GM23338 (cell line): Measurements from ENCODE around the gene CEP192. TPM values are rescaled to one million over a fixed set of nuclear protein-coding genes. Genes with fewer than 3 reads are reported as not detected.

Experiments
- ATAC-seq: fragments of 200-7000 bp; cut with Tn5 transposase; 3 replicates; pipeline ENCODE4 v1.9.1; 2020
- DNase-seq: peaks from one replicate; pipeline ENCODE4 v3.0.0-alpha.2; 2015; ENCODE audit warnings: low spot score
- H2AFZ ChIP-seq: fragments of 200-600 bp; sonication (generic); 2 replicates; pipeline ENCODE4 v1.8.0; 2016; ENCODE audit warnings: antibody characterized with exemption, mild to moderate bottlenecking, moderate library complexity
- H3F3A ChIP-seq: fragments of 200-600 bp; sonication (generic); replicated peaks from 2 replicates; pipeline ENCODE4 v1.8.0; 2017; ENCODE audit warnings: antibody characterized with exemption, mixed run types, low read depth
- H3K27ac ChIP-seq: fragments of 200-600 bp; sonication (generic); 2 replicates; pipeline ENCODE4 v1.6.1; 2016; ENCODE audit warnings: low read depth
- H3K27me3 ChIP-seq: fragments of 200-600 bp; sonication (generic); 2 replicates; pipeline ENCODE4 v1.8.0; 2016; ENCODE audit warnings: mild to moderate bottlenecking, mixed run types, moderate library complexity; ENCODE audit not compliant: insufficient read depth
- H3K36me3 ChIP-seq: fragments of 200-600 bp; sonication (generic); 2 replicates; pipeline ENCODE4 v1.8.0; 2016; ENCODE audit warnings: mild to moderate bottlenecking; ENCODE audit not compliant: insufficient read depth
- H3K4me1 ChIP-seq: fragments of 200-600 bp; sonication (generic); 2 replicates; pipeline ENCODE4 v1.8.0; 2016; ENCODE audit warnings: mild to moderate bottlenecking, moderate library complexity; ENCODE audit not compliant: insufficient read depth
- H3K4me2 ChIP-seq: fragments of 200-600 bp; sonication (generic); 2 replicates; pipeline ENCODE4 v1.7.1; 2017; ENCODE audit warnings: mixed run types
- H3K4me3 ChIP-seq: fragments of 200-600 bp; sonication (generic); 2 replicates; pipeline ENCODE4 v1.6.1; 2016; ENCODE audit warnings: mixed run types
- H3K79me2 ChIP-seq: fragments of 200-600 bp; sonication (generic); replicated peaks from 2 replicates; pipeline ENCODE4 v1.8.0; 2017; ENCODE audit warnings: mild to moderate bottlenecking; ENCODE audit not compliant: insufficient read depth
- H3K9me2 ChIP-seq: fragments of 200-600 bp; sonication (generic); 2 replicates; pipeline ENCODE4 v1.8.0; 2017; ENCODE audit not compliant: insufficient read depth
- H4K20me1 ChIP-seq: fragments of 200-600 bp; sonication (generic); replicated peaks from 2 replicates; pipeline ENCODE4 v1.8.0; 2017; ENCODE audit warnings: mild to moderate bottlenecking; ENCODE audit not compliant: insufficient read depth
- H3K27ac Mint-ChIP-seq: 2 replicates; pipeline ENCODE4 v1.8.0; 2020; ENCODE audit warnings: inconsistent platforms, mild to moderate bottlenecking, moderate library complexity, mixed read lengths
- H3K27me3 Mint-ChIP-seq: 3 replicates; pipeline ENCODE4 v1.8.0; 2022; ENCODE audit warnings: low read depth, mild to moderate bottlenecking, moderate library complexity, mixed read lengths, inconsistent platforms; ENCODE audit not compliant: insufficient read depth, poor library complexity
- H3K36me3 Mint-ChIP-seq: 3 replicates; pipeline ENCODE4 v1.8.0; 2021; ENCODE audit warnings: low read depth, mild to moderate bottlenecking, inconsistent platforms, moderate library complexity, mixed read lengths
- H3K4me1 Mint-ChIP-seq: 3 replicates; pipeline ENCODE4 v1.8.0; 2020; ENCODE audit warnings: mild to moderate bottlenecking, inconsistent platforms, mixed read lengths
- H3K4me3 Mint-ChIP-seq: 3 replicates; pipeline ENCODE4 v1.8.0; 2021; ENCODE audit warnings: moderate library complexity, mild to moderate bottlenecking, inconsistent platforms, mixed read lengths
- H3K9me3 Mint-ChIP-seq: 3 replicates; pipeline ENCODE4 v1.8.0; 2020; ENCODE audit warnings: moderate library complexity, mild to moderate bottlenecking, inconsistent platforms, mixed read lengths
- CREB1 ChIP-seq: fragments of 250-450 bp; sonication (Bioruptor Pico); IDR thresholded peaks from 2 replicates; pipeline ENCODE4 v1.5.0; 2020; ENCODE audit warnings: low read depth, mild to moderate bottlenecking, moderate library complexity
- EZH2 ChIP-seq: fragments of 200-600 bp; sonication (generic); IDR thresholded peaks from one replicate; pipeline ENCODE4 v1.8.0; 2017; ENCODE audit warnings: antibody characterized with exemption, mild to moderate bottlenecking, low read depth; ENCODE audit not compliant: unreplicated experiment
- EZH2phosphoT487 ChIP-seq: fragments of 200-600 bp; sonication (generic); IDR thresholded peaks from one replicate; pipeline ENCODE4 v1.8.1; 2018; ENCODE audit warnings: antibody characterized with exemption; ENCODE audit not compliant: unreplicated experiment
- JUNB ChIP-seq: IDR thresholded peaks from one replicate; pipeline ENCODE4 v1.6.1; 2016; ENCODE audit warnings: antibody characterized with exemption; ENCODE audit not compliant: unreplicated experiment
- NANOG ChIP-seq: IDR thresholded peaks from 2 replicates; pipeline ENCODE4 v1.6.1; 2016; ENCODE audit warnings: antibody characterized with exemption, borderline replicate concordance
- POLR2AphosphoS5 ChIP-seq: IDR thresholded peaks from 2 replicates; pipeline ENCODE4 v1.6.1; 2016; ENCODE audit warnings: antibody characterized with exemption, low read depth
- STAT1 ChIP-seq: IDR thresholded peaks from one replicate; pipeline ENCODE4 v1.6.1; 2016; ENCODE audit warnings: antibody characterized with exemption; ENCODE audit not compliant: unreplicated experiment
- ZNF114 ChIP-seq: fragments of 250-450 bp; sonication (Bioruptor Pico); IDR thresholded peaks from 2 replicates; pipeline ENCODE4 v1.5.0; 2020; ENCODE audit warnings: mild to moderate bottlenecking, moderate library complexity
- ZNF331 ChIP-seq: fragments of 250-450 bp; sonication (Bioruptor Pico); IDR thresholded peaks from 2 replicates; pipeline ENCODE4 v1.5.0; 2020; ENCODE audit warnings: low read depth, mild to moderate bottlenecking, moderate library complexity
- polyA plus RNA-seq: library from polyadenylated mRNA; unstranded; fragments of >200 nt; fragmentation: Nextera tagmentation; extraction: Ambion mirVana; gene quantifications from 2 replicates; pipeline ENCODE4 v1.2.1, GENCODE V29; 2016
- total RNA-seq: library from RNA; depleted of rRNA; stranded (reverse); fragments of >200 nt; shearing (Covaris generic); gene quantifications from 2 replicates; pipeline ENCODE4 v1.2.3, GENCODE V29; 2014
- TF ChIP-seq, protein P1 (sequence below): IDR thresholded peaks from 2 replicates; pipeline ENCODE4 v1.6.1; 2016; ENCODE audit warnings: antibody characterized with exemption
- TF ChIP-seq, protein P2 (sequence below), 2 experiments: fragments of 200-600 bp in 1 of 2; sonication (generic) in 1 of 2; conservative IDR thresholded peaks; 2 replicates each; pipeline versions ENCODE4 v1.5.1 to v1.6.1; 2016 to 2017; ENCODE audit warnings: antibody characterized with exemption in 2 of 2, low read depth in 2 of 2, mild to moderate bottlenecking in 2 of 2, moderate library complexity in 1 of 2
- TF ChIP-seq, protein P3 (sequence below): IDR thresholded peaks from one replicate; pipeline ENCODE4 v1.6.1; 2018; ENCODE audit warnings: antibody characterized with exemption; ENCODE audit not compliant: unreplicated experiment

Gene CEP192
- total and polyA plus RNA-seq, 2 experiments from 2014 or later = 15.2 to 30.6 TPM

DNA sequence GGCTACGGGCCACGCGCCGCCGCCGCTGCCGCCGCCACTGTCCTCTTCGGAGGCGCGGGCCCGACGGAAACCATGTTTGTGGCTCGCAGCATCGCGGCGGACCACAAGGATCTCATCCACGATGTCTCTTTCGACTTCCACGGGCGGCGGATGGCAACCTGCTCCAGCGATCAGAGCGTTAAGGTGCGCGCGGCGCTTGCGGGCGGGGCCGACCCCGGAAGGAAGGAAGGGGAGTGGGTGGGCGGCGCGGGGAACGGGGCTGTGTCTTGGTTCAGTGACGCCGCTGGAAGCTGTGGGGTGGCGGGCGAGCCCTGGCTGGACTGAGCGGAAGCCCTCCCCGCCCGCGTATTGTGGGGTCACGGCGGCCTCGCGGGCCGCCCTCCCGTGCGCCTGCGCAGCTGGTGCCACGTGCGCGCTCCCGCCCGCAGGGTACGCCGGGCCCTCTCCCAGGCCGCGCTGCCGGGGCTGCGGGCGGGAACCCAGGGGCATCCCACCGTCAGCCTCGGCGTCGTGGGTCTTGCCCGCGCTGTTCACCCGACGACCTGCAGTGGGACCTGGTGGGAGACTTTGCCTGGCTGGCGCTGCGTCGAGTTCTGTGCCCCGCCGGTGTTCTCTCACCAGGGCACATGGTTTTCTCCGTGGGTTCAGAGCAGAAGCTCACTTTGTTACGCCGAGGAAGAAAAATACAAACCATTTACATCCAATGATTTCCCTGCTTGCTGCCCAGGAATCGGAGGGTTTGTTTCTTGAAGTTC is 42.9 kb upstream of the CEP192 start:
- Histone ChIP-seq H2AFZ (peak overlapping the region; percentile 81), H3K27me3 (no peaks in the 10 kb centered on the region), H3K4me2 (peak overlapping the region; percentile 78), H3K4me1 (peaks cover 5% of the 10 kb centered on the region; the same call in 1 of the 2 replicates), H3F3A (peaks cover 12% of the 10 kb centered on the region; the same call in 1 of the 2 replicates), H3K79me2 (peaks cover 46% of the 10 kb centered on the region), H3K4me3 (peak overlapping the region; percentile 85), H3K27ac (peak overlapping the region; percentile 99), H3K9me2 (no peaks in the 10 kb centered on the region), H3K36me3 (no peaks in the 10 kb centered on the region), H4K20me1 (peaks cover 13% of the 10 kb centered on the region)
- H3K4me1 Mint-ChIP-seq = peaks cover 16% of the 10 kb centered on the region; the same call in 2 of the 3 replicates
- peaks cover 23% of the 10 kb centered on the region for H3K27me3 Mint-ChIP-seq
- peaks cover 12% of the 10 kb centered on the region; the same call in 2 of the 3 replicates for H3K9me3 Mint-ChIP-seq
- DNase-seq (peak; percentile 81), ATAC-seq (peak; percentile 72)
- peak overlapping the region; percentile 91 for H3K4me3 Mint-ChIP-seq
- peak overlapping the region; percentile 96 for H3K27ac Mint-ChIP-seq
- TF ChIP-seq NANOG = no peak
- TF ChIP-seq CREB1 = 0 out of 2 replicates have a peak, but pooled peaks have one; percentile 20
- TF ChIP-seq STAT1 = no peak
- no peak for TF ChIP-seq EZH2phosphoT487
- TF ChIP-seq ZNF114 = 0 out of 2 replicates have a peak, but pooled peaks have one; percentile 26
- TF ChIP-seq JUNB = no peak
- TF ChIP-seq, protein P1, sequence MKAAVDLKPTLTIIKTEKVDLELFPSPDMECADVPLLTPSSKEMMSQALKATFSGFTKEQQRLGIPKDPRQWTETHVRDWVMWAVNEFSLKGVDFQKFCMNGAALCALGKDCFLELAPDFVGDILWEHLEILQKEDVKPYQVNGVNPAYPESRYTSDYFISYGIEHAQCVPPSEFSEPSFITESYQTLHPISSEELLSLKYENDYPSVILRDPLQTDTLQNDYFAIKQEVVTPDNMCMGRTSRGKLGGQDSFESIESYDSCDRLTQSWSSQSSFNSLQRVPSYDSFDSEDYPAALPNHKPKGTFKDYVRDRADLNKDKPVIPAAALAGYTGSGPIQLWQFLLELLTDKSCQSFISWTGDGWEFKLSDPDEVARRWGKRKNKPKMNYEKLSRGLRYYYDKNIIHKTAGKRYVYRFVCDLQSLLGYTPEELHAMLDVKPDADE = peak; percentile 20; the same call in 1 of the 2 replicates
- TF ChIP-seq POLR2AphosphoS5 = peak; percentile 78
- peaks cover 36% of the 10 kb centered on the region; the same call in 2 of the 3 replicates for H3K36me3 Mint-ChIP-seq

DNA sequence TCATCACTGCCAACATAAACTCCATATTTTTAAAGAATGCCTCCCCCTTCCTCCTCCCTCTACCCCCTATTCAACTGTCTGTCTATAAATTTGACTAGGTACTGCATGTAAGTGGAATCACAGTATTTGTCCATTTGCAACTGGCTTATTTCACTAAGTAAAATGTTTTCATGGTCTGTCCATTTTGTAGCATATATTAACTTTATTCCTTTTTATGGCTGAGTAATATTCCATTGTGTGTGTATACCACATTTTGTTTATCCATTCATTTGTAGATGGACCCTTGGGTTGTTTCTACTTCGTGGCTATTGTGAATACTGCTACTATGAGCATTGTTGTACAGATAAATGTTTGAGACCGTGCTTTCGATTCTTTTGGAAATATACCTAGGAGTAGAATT is 32.7 kb upstream of the CEP192 start:
- Histone ChIP-seq H3K27ac (no peak overlapping the region), H3K4me3 (no peak overlapping the region), H3K36me3 (peaks cover 41% of the 10 kb centered on the region), H2AFZ (no peak overlapping the region), H3F3A (no peaks in the 10 kb centered on the region), H3K79me2 (peaks cover 80% of the 10 kb centered on the region), H3K9me2 (no peaks in the 10 kb centered on the region), H4K20me1 (peaks cover 29% of the 10 kb centered on the region), H3K4me2 (no peak overlapping the region), H3K4me1 (no peaks in the 10 kb centered on the region), H3K27me3 (no peaks in the 10 kb centered on the region)
- ATAC-seq = no peak
- Mint-ChIP-seq H3K4me3 (no peak overlapping the region), H3K27ac (no peak overlapping the region), H3K4me1 (no peaks in the 10 kb centered on the region), H3K27me3 (no peaks in the 10 kb centered on the region), H3K9me3 (no peaks in the 10 kb centered on the region), H3K36me3 (peaks cover 56% of the 10 kb centered on the region)
- no peak for DNase-seq
- TF ChIP-seq, protein P2, sequence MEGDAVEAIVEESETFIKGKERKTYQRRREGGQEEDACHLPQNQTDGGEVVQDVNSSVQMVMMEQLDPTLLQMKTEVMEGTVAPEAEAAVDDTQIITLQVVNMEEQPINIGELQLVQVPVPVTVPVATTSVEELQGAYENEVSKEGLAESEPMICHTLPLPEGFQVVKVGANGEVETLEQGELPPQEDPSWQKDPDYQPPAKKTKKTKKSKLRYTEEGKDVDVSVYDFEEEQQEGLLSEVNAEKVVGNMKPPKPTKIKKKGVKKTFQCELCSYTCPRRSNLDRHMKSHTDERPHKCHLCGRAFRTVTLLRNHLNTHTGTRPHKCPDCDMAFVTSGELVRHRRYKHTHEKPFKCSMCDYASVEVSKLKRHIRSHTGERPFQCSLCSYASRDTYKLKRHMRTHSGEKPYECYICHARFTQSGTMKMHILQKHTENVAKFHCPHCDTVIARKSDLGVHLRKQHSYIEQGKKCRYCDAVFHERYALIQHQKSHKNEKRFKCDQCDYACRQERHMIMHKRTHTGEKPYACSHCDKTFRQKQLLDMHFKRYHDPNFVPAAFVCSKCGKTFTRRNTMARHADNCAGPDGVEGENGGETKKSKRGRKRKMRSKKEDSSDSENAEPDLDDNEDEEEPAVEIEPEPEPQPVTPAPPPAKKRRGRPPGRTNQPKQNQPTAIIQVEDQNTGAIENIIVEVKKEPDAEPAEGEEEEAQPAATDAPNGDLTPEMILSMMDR (conservative IDR thresholded peaks at IDR 0.05; ENCODE audit: low read depth in 2 of 2) = no peak
- TF ChIP-seq EZH2 (no peak), CREB1 (no peak), POLR2AphosphoS5 (no peak), EZH2phosphoT487 (no peak), ZNF331 (CRISPR knock-in tag) (no peak)
- TF ChIP-seq, protein P1 = no peak
- TF ChIP-seq, protein P3, sequence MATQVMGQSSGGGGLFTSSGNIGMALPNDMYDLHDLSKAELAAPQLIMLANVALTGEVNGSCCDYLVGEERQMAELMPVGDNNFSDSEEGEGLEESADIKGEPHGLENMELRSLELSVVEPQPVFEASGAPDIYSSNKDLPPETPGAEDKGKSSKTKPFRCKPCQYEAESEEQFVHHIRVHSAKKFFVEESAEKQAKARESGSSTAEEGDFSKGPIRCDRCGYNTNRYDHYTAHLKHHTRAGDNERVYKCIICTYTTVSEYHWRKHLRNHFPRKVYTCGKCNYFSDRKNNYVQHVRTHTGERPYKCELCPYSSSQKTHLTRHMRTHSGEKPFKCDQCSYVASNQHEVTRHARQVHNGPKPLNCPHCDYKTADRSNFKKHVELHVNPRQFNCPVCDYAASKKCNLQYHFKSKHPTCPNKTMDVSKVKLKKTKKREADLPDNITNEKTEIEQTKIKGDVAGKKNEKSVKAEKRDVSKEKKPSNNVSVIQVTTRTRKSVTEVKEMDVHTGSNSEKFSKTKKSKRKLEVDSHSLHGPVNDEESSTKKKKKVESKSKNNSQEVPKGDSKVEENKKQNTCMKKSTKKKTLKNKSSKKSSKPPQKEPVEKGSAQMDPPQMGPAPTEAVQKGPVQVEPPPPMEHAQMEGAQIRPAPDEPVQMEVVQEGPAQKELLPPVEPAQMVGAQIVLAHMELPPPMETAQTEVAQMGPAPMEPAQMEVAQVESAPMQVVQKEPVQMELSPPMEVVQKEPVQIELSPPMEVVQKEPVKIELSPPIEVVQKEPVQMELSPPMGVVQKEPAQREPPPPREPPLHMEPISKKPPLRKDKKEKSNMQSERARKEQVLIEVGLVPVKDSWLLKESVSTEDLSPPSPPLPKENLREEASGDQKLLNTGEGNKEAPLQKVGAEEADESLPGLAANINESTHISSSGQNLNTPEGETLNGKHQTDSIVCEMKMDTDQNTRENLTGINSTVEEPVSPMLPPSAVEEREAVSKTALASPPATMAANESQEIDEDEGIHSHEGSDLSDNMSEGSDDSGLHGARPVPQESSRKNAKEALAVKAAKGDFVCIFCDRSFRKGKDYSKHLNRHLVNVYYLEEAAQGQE = no peak
